Gastrocnemius medialis (tissue), 4 donors: ENCODE results near the gene TRAF3IP3.

ENCODE experiments used
- POLR2A ChIP-seq, 2 donors: fragments of 450-650 bp; IDR thresholded peaks; one replicate each; pipeline ENCODE4 v1.6.1; 2017; ENCODE audit warnings: antibody characterized with exemption in 2 of 2, mild to moderate bottlenecking in 2 of 2, moderate library complexity in 2 of 2
- TF ChIP-seq, protein P1 (sequence below), 5 experiments: fragments of 450-650 bp in 3 of 5; fragments of 200-600 bp in 2 of 5; sonication (generic) in 2 of 5; IDR thresholded peaks in 4 of 5; conservative IDR thresholded peaks in 1 of 5; 1 replicate in 4 of 5; 2 replicates in 1 of 5; pipeline ENCODE4 v1.5.1; 2016 to 2019; ENCODE audit warnings: antibody characterized with exemption in 5 of 5, mild to moderate bottlenecking in 3 of 5, moderate library complexity in 3 of 5

DNA sequence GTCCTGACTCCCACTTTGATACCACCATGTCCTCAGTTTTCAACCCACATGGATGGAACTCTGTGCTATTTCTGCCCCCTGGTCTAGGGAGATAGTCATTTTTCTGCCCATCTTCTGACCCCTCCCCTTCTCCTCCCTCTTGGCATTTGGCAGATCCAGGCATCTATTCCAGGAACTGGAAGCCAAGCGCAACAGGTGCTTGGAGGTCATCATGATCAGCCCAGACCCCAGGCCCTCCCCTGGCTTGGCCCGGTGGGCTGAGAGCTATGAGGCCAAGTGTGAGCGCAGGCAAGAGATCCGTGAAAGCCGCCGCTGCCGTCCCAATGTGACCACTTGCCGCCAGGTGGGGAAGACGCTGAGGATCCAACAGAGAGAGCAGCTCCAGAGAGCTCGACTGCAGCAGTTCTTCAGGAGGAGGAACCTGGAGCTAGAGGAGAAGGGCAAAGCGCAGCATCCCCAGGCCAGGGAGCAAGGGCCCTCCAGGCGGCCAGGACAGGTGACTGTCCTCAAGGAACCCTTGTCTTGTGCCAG, 4.0 kb downstream of the TRAF3IP3 start:
- TF ChIP-seq, protein P1, sequence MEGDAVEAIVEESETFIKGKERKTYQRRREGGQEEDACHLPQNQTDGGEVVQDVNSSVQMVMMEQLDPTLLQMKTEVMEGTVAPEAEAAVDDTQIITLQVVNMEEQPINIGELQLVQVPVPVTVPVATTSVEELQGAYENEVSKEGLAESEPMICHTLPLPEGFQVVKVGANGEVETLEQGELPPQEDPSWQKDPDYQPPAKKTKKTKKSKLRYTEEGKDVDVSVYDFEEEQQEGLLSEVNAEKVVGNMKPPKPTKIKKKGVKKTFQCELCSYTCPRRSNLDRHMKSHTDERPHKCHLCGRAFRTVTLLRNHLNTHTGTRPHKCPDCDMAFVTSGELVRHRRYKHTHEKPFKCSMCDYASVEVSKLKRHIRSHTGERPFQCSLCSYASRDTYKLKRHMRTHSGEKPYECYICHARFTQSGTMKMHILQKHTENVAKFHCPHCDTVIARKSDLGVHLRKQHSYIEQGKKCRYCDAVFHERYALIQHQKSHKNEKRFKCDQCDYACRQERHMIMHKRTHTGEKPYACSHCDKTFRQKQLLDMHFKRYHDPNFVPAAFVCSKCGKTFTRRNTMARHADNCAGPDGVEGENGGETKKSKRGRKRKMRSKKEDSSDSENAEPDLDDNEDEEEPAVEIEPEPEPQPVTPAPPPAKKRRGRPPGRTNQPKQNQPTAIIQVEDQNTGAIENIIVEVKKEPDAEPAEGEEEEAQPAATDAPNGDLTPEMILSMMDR (IDR thresholded peaks at IDR 0.05 in 4 of 5, conservative IDR thresholded peaks at IDR 0.05 in 1 of 5) = no peak
- TF ChIP-seq POLR2A (IDR thresholded peaks at IDR 0.05) = no peak
